OCI-LY7 (cell line): ENCODE measurements around the gene NINL.

Experiments used
- EZH2phosphoT487 ChIP-seq: fragments of 200-600 bp; sonication (generic); IDR thresholded peaks from 2 replicates; pipeline ENCODE4 v1.6.1; 2018; ENCODE audit warnings: low read depth, borderline replicate concordance, mild to moderate bottlenecking, mixed run types, antibody characterized with exemption, low read length, moderate library complexity, mixed read lengths
- TF ChIP-seq, protein P1 (sequence below): fragments of 200-600 bp; sonication (generic); conservative IDR thresholded peaks from 2 replicates; pipeline ENCODE4 v1.5.1; 2014; ENCODE audit warnings: mild to moderate bottlenecking, antibody characterized with exemption, low read length, moderate library complexity, mixed read lengths

DNA sequence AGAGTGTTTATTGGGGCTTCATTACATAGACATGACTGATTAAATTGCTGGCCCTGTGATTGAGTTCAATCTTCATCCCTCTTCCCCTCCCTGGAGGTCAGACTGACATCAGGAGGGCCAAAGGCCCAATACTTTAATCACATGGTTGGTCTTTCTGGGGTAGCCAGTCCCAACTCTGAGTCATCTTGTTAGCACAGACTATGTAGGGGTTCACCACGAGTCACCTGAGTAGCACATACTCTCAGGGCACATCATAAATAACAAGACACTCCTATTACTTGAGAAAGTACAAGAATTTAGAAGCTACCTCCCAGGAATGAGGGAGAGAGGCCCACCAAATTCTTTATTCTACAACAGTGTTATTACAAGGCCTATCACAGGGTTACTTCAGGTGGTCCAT lies 166.6 kb downstream of the NINL start:
- TF ChIP-seq, protein P1, sequence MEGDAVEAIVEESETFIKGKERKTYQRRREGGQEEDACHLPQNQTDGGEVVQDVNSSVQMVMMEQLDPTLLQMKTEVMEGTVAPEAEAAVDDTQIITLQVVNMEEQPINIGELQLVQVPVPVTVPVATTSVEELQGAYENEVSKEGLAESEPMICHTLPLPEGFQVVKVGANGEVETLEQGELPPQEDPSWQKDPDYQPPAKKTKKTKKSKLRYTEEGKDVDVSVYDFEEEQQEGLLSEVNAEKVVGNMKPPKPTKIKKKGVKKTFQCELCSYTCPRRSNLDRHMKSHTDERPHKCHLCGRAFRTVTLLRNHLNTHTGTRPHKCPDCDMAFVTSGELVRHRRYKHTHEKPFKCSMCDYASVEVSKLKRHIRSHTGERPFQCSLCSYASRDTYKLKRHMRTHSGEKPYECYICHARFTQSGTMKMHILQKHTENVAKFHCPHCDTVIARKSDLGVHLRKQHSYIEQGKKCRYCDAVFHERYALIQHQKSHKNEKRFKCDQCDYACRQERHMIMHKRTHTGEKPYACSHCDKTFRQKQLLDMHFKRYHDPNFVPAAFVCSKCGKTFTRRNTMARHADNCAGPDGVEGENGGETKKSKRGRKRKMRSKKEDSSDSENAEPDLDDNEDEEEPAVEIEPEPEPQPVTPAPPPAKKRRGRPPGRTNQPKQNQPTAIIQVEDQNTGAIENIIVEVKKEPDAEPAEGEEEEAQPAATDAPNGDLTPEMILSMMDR, result no peak
- no peak for TF ChIP-seq EZH2phosphoT487
